Myocyte (in vitro differentiated cells): ENCODE results near the gene MYL7. TPM values are rescaled to one million over a fixed set of nuclear protein-coding genes. Genes with fewer than 3 reads are reported as not detected.

Experiments
- DNase-seq: peaks from one replicate; pipeline ENCODE4 v3.0.0-alpha.2; 2012; ENCODE audit warnings: low read depth
- total RNA-seq: library from RNA; depleted of rRNA; stranded (reverse); fragments of >200 nt; gene quantifications from 2 replicates; pipeline ENCODE4 v1.2.3, GENCODE V29; 2014

MYL7 gene
- total RNA-seq, 1 donor from 2014 or later = not detected

DNA sequence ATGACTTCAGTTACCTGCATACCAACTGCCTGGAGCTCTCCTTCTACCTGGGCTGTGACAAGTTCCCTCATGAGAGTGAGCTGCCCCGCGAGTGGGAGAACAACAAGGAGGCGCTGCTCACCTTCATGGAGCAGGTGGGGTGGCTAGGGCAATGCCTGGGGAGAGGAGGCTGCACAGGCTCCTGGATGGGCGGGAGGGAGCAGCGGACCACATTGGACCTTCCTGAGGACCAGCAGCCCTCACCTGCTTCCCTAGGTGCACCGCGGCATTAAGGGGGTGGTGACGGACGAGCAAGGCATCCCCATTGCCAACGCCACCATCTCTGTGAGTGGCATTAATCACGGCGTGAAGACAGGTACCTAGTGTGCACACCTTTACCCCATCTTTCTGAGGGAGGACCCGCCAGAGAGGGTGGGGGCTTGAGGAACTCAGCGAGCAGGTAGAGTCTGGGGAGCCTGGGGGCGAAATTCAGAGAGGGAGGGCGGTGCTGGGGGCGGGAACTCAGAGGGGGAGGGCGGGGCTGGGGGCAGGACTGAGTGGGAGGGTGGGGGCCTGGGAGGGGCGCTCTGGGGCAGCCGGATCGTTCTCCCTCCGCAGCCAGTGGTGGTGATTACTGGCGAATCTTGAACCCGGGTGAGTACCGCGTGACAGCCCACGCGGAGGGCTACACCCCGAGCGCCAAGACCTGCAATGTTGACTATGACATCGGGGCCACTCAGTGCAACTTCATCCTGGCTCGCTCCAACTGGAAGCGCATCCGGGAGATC lies 28.0 kb downstream of the MYL7 start:
- no peak for DNase-seq

DNA sequence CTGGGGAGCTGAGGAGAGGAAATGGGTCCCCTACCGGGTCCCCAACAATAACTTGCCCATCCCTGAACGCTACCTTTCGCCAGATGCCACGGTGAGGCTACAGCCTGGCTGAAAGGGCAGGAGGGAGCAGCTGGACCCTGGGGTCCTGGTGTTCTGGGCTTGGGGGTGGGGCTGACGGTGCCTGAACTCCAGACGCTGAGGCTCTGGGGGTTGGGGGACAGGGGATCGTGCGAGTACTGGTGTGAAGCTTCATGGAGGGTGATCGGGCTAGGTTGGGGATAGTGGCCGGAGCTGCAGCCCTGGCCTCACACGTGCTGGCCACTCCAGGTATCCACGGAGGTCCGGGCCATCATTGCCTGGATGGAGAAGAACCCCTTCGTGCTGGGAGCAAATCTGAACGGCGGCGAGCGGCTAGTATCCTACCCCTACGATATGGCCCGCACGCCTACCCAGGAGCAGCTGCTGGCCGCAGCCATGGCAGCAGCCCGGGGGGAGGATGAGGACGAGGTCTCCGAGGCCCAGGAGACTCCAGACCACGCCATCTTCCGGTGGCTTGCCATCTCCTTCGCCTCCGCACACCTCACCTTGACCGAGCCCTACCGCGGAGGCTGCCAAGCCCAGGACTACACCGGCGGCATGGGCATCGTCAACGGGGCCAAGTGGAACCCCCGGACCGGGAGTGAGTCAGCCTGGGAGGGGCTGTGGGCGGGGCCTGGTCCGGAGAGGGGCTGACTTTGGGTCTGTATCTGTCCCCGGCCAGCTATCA lies 28.7 kb downstream of the MYL7 start:
- DNase-seq = no peak

DNA sequence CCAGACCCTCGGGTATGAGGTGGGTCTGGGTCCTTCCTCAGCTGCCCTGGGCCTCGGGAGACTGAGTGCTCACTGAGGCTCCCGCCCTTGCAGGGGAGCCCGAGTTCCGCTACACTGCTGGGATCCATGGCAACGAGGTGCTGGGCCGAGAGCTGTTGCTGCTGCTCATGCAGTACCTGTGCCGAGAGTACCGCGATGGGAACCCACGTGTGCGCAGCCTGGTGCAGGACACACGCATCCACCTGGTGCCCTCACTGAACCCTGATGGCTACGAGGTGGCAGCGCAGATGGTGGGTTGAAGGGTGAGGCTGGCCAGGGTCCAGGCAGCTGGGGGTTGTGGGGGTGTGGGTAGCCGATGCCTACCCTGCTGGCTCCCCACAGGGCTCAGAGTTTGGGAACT lies 29.4 kb downstream of the MYL7 start:
- no peak for DNase-seq

DNA sequence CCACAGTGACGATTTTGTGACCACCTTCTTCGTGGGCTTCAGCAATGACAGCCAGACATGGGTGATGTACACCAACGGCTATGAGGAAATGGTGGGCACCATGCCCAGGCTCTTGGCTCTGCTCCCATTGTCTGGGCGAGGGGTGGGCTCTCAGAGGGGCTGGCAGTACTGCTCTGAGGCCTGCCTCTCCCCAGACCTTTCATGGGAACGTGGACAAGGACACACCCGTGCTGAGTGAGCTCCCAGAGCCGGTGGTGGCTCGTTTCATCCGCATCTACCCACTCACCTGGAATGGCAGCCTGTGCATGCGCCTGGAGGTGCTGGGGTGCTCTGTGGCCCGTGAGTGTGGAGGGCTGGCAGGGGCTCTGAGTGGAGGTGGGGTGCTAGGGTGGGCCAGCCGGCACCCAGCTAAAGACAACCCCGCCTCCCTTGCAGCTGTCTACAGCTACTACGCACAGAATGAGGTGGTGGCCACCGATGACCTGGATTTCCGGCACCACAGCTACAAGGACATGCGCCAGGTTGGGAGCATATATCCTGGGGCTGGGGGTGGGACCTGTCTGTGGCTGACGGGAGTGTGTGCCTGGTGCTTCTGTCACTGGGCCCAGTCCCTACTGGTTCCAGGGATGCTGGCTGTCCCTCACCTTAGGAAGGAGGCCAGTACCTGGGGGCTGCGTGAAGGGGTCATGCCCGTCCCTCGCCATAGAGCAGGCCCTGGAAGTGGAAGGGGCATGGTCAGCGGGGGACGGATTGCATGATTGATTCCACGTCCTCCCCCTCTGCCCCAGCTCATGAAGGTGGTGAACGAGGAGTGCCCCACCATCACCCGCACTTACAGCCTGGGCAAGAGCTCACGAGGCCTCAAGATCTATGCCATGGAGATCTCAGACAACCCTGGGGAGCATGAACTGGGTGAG lies 30.2 kb downstream of the MYL7 start:
- no peak for DNase-seq

DNA sequence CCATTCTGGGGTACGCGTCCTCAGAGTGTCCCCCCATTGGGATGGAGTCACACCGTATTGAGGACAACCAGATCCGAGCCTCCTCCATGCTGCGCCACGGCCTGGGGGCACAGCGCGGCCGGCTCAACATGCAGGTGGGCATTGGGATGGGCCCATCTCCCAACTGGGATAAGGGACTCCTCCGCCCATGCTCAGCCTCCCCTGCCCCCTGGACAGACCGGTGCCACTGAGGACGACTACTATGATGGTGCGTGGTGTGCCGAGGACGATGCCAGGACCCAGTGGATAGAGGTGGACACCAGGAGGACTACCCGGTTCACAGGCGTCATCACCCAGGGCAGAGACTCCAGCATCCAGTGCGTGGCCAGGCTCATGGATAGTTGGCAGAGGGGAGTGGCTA lies 31.1 kb downstream of the MYL7 start:
- no peak for DNase-seq

DNA sequence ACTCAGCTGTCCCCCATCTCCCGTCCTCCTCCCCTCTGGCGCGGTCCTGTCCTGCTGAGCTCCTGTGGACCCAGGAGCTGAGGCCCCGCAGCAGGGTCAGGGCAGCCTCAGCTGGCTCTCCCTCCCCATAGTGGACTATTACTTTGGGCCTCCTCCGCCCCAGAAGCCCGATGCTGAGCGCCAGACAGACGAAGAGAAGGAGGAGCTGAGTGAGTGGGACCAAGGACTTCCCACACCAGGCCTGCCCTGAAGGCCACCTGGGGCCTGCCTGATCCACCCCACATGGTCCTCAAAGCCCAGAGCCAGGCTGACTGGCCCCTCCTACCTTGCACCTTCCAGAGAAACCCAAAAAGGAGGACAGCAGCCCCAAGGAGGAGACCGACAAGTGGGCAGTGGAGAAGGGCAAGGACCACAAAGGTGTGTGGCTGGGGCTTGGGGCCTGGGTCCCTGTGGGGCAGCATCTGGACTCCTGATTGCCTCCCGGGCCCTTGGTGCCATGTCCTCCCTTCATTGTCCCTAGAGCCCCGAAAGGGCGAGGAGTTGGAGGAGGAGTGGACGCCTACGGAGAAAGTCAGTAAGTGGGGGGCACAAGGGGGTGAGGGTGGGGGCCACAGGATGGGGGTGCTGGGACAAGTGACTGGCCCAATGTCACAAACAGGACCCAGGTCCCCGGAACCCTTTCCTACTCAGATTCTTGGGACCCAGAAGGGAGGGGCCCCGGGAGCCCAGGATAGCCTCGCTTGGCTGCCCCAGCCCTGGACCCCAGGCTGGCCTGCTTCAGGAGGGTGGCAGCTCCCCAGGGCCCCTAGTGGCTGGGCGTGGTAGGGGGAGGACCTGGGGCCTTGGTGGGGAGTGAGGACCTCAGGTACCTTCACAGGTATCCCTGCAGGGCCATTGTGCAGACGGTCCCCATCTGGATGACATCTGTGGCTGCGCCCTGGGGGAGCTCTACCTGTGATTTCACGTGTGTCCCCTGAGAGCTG lies 32.1 kb downstream of the MYL7 start:
- no peak for DNase-seq

DNA sequence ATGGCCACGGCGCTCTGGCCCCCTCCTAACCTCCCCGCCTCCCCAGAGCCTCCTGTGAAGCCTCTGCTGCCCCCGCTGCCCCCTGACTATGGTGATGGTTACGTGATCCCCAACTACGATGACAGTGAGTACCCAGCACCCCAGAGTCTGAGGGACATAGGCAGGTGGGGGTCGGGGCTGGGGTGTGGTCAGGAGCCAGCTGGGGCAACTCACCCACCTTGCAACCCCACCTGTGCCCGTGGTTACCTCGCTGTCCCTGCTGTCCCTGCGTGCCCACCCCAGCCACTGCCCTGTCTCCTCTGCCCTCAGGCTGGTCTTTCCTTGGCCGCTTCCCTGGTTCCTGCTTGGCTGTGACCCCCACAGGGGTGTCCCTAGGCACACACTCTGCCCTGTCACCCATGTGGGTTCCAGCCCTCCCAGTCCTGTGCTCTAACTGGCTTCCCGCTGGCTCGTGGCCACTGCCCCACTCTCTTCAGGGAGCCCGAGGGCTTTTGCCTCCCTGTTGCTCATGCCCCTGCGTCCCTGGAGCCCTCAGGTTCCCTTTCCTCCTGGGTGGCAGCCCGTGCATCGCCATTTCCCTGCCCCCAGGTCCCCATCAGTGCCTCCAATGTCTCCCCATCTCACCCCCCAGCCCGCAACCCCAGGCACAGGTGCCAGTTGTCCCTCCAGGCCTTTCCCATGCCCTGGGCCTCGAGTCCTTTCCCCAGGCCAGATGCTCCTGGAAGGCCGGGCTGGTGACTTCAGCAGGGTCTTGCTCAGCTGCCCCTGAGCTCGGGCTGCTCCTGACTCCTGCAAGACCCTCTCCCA lies 33.0 kb downstream of the MYL7 start:
- DNase-seq = no peak

DNA sequence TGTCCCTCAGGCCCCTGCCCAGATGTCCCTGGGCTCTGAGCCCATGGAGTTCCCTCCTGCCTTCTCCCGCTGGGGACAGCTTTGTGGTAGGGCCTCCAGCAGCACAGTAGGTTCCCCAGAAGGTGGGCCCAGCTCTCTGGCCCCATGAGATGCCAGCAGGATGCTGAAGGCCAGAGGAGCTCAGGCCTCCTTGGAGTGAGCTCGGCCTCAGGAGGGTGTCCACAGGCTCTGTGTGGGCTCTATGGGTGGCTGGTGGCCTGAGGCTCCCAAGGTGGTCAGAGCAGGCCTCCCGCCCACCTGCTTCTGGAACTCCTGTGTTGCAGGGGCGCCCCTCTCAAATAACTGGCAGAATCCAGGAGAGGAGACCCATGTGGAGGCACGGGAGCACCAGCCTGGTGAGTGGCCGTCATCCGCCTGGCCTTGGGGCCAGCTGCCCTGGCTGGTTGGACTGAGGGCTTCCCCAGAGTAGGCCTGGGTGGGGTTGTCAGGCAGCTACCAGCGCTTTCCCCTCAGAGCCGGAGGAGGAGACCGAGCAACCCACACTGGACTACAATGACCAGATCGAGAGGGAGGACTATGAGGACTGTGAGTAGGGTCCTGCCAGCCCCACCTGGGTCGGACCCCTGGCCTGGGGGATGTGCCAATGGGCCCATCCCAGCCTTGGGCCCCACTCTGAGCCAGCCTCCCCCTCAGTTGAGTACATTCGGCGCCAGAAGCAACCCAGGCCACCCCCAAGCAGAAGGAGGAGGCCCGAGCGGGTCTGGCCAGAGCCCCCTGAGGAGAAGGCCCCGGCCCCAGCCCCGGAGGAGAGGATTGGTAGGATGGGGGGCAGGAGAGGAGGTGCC lies 33.8 kb downstream of the MYL7 start:
- no peak for DNase-seq

DNA sequence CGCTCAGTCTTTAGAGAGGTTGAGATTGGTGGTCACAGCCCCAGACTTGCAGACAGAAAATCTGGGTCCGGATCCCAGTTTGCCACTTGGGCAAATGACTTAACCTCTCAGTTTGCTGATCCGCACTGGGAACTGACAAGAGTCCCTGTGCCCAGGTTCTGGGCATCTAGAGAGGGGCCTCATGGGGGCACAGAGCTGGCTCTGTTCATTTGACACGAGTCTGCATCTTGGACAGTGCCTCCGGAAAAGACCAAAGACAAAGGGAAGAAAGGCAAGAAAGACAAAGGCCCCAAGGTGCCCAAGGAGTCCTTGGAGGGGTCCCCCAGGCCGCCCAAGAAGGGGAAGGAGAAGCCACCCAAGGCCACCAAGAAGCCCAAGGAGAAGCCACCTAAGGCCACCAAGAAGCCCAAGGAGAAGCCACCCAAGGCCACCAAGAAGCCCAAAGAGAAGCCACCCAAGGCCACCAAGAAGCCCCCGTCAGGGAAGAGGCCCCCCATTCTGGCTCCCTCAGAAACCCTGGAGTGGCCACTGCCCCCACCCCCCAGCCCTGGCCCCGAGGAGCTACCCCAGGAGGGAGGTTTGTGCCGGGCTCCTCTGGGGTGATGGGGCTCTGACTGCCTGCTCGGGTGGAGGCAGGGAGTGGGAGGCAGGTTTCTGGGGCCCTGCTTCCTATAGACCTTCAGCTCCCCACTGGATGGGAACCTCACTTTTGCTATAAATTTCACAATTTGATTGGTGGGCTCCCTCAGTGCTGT lies 34.6 kb downstream of the MYL7 start:
- DNase-seq = no peak

DNA sequence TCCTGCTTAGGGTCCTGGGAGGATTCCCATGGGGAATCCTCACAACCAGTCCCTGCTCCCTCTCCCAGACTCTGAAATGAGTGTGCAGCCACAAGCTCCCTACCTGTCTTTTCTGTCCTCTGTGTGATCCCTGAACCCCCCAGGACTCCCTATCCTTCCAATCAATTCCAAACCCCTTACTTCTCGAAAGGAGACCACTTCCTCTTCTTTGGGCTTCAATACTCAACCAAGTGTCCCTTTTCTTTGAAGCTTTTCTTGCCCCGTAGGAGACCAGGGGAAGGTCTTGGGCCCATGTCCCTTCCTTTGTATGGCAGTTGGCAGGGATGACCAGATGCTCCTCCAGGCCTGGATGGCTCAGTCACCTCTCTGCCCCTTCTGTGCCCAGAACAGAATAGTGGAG lies 35.3 kb downstream of the MYL7 start:
- no peak for DNase-seq

DNA sequence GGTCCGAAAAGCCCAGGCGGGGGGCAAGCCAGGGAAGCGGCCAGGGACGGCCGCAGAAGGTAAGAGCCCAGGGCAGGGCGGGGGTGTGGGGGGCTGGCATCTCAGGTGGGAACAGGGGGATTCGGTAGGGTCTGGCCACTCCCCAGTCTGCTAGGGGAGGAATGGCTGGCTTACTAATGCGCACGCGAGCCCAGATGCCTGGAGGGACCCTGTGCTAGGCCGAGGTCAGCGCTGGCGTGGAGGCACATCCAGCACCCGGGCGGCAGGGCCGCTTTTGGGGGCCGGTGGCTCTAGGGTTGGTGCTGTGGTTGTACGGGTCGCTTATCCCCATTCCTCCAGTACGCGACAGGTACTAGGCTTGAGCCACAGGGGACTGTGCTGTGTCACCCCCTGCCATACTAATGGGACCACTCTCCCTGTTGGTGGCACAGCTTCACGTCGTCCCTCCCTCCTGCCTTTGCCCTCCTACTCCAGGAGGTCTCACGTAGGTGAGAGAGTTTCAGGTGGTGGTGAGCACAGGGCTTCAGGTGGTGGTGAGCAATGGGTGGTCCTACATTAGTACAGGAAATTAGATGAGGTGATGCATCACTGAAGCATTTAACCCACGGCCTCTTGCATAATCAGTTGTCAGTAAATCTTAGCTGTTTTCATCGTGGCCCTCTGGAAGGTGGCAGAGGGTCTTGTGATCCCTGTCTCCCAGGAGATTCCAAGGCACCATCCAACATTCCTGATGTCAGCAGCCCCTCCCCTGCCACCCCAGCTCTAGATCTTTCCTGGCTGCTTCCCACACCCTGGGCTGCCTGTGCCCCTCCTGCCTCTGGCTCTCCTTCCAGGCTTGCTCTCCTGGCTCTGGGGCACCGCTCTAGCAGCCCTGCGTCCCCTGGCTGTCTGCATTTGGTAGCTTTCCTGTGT lies 36.0 kb downstream of the MYL7 start:
- peak; percentile 45 for DNase-seq

DNA sequence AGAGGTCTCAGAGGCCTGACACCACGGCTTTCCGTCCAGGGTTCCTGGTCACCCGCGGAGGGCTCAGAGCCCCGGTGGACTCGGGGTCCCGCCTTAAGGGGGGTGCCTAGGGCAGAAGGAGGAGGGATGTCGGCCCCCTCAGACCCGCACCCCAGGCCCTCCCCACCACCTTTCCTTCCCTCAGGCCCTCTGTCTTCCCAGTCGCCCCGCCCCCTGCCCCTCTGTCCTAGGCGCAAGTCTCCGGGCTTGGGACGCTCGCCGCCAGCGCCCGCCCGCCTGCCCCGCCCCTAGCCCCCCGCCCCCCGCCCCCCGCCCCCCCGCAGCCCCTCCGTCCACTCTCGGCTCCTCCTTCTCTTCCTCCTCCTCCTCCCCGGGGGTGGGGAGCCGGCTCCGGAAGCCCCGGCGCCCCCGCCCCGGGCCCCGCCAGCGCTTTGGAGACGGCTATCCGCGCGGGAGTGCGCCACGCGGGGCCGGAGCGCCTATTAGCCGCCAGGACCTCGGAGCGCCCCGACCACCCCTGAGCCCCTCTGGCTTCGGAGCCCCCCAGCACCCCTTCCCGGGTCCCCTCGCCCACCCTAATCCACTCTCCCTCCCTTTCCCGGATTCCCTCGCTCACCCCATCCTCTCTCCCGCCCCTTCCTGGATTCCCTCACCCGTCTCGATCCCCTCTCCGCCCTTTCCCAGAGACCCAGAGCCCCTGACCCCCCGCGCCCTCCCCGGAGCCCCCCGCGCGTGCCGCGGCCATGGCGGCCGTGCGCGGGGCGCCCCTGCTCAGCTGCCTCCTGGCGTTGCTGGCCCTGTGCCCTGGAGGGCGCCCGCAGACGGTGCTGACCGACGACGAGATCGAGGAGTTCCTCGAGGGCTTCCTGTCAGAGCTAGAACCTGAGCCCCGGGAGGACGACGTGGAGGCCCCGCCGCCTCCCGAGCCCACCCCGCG lies 36.9 kb downstream of the MYL7 start, which contains the start of gene AEBP1:
TSS of gene AEBP1 (plus strand) at position 423 of the 937 bp plus-strand sequence. CDS start at position 744, 321 bp downstream.
- no peak for DNase-seq

DNA sequence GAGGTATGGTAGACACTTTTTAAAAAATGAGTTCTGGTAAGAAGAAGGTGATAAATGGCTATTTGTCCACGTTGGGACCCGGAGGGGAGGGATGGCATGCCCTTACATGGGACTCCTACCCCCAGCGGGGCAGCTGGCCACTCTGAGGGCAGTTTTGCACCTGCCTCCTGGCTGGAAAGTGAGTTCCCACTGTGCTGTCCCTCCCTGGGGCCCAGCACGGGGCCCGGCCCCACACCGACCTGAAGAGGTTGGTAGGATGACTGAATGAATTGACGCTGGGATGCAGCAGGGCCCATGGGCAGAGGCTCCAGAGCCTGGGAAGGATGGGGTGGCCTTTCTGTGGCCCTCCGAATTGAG lies 37.6 kb downstream of the MYL7 start:
- no peak for DNase-seq

DNA sequence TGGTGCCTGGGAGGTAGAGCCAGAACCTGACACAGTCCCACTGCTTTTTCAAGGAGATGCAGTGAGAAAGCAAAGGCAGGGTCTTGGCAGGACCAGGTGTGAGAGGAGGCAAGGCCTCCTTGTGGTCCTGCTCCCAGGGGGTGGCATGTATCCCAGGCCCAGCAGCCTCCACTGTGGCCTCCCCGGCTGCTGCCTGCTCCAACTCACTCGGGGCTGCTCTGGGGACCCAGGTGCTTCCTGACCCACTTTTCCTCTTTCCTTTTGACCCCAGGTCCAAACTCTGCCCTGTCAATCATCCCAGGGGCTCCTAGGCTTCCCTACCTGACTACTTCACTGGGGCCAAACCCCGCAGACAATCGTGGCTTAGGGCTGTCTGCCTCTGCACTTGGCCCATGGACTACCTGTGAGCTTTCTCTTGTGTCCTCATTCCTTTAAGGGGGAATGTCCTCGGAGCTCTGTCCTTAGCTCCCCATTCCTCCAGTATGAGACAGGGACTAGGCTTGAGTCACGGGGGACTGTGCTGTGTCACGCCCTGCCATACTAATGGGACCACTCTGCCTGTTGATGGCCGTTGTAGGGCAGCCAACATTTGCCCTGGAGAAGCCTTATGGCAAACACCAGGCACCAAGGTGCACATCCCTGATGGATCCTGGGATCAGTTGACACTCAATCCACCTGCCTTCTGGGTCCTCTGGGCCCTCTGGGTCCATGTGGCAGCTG lies 38.1 kb downstream of the MYL7 start:
- DNase-seq = no peak
